Astrocyte of the spinal cord (primary cell): ENCODE measurements around the gene AJAP1.

Experiments used
- DNase-seq: peaks from one replicate; pipeline ENCODE4 v3.0.0; 2011; ENCODE audit warnings: low read depth, low spot score
- H3K4me3 ChIP-seq: 2 replicates; pipeline ENCODE4 v1.5.1; 2011; ENCODE audit warnings: low read depth, mild to moderate bottlenecking, low read length, moderate library complexity
- in situ Hi-C: cut with HindIII; loops from 2 replicates; pipeline ENCODE4 v1.10.0; 2017; ENCODE audit warnings: low sequenced_read_pairs
- TF ChIP-seq, protein P1 (sequence below): IDR thresholded peaks from 2 replicates; pipeline ENCODE4 v1.5.1; 2012; ENCODE audit warnings: low read depth, mild to moderate bottlenecking, low read length, inconsistent platforms

AJAP1 gene

DNA sequence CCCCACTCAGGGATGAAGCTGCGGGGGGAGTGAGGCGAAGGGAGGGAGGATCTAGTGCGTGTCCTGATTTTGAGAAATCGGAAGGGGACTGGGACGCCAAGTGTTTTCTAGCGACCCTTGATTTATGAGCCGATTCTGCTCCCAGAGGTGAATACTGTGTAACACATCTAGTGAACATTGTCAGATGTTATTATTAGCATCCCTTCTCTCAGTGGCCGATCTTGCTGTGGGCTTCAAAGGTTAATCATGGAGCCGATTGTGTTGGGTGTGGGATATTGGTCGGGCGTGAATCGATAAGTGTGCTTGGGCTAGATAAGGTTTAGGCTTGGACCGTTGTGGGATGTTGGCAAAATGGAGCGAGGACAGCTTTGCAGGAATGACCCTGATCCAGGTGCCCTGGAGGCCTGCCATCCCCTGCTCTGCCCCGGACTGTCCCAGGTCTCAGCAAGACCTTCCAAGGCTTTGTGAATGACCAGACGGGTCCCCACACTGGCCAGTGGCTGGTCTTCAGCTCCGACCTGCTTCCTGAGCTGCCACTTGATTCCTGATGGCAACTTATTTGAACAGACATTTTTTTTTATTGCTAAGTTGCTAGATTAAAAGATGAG lies 2.2 kb downstream of the AJAP1 start:
- in situ Hi-C loops: no loop called here
- no peak overlapping the region for H3K4me3 ChIP-seq
- DNase-seq: no peak
- TF ChIP-seq, protein P1, sequence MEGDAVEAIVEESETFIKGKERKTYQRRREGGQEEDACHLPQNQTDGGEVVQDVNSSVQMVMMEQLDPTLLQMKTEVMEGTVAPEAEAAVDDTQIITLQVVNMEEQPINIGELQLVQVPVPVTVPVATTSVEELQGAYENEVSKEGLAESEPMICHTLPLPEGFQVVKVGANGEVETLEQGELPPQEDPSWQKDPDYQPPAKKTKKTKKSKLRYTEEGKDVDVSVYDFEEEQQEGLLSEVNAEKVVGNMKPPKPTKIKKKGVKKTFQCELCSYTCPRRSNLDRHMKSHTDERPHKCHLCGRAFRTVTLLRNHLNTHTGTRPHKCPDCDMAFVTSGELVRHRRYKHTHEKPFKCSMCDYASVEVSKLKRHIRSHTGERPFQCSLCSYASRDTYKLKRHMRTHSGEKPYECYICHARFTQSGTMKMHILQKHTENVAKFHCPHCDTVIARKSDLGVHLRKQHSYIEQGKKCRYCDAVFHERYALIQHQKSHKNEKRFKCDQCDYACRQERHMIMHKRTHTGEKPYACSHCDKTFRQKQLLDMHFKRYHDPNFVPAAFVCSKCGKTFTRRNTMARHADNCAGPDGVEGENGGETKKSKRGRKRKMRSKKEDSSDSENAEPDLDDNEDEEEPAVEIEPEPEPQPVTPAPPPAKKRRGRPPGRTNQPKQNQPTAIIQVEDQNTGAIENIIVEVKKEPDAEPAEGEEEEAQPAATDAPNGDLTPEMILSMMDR: no peak

DNA sequence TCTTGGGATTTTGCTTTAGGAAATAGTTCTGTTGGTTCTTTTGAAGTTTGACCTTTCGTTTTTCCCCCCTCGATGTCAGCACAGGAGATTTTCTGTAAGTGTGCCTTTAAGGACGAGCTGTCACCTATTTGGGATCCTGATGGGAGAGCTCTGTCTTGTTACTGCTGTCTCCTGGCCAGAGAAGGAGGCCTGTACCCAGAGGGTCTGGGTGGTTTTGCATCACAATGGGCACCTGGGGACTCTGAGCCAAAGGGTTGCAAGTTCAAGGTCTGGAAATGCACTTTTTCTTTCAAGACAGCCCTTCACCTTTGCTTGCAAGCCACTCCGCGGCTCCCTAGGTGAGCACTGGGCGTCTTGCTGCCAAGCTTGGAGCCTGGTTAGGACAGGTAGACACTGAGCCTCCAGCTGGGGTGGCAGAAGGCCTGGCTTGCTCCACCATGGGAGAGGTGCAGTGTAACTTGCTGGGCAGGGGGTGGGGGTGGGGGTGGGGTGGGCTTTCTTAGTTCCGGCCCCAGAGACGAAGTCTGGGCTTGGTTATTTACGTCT lies 2.9 kb downstream of the AJAP1 start:
- TF ChIP-seq, protein P1: no peak
- no peak overlapping the region for H3K4me3 ChIP-seq
- in situ Hi-C loops: no loop called here
- no peak for DNase-seq

DNA sequence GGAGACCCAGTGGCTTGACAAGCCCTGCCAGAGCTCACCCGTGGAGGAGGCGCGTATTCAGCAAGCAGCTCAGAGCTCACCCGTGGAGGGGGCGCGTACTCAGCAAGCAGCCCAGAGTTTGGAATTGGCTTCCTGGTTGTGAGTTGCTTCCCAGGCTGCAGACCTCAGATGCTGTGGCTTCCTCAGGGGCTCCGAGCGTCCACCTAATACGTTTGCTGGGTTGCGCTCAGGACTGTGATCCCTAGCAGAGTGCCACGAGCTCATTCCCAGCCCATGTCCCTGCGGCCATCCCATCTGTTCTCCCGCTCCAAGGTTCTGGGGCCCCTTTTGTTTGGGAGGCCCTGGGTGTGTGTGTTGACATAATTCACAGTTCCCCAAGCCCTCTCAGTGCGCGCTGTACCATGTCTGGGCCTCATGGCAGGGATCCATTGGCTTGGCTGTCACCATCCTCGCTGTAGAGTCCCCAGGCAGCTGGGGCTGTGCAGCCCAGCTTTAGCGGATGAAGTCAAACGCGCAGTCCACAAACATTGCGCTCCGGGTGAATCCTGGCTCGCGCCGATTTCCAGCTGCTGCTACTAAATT lies 3.6 kb downstream of the AJAP1 start:
- DNase-seq: no peak
- in situ Hi-C loops: no loop called here
- TF ChIP-seq, protein P1: no peak
- no peak overlapping the region for H3K4me3 ChIP-seq

DNA sequence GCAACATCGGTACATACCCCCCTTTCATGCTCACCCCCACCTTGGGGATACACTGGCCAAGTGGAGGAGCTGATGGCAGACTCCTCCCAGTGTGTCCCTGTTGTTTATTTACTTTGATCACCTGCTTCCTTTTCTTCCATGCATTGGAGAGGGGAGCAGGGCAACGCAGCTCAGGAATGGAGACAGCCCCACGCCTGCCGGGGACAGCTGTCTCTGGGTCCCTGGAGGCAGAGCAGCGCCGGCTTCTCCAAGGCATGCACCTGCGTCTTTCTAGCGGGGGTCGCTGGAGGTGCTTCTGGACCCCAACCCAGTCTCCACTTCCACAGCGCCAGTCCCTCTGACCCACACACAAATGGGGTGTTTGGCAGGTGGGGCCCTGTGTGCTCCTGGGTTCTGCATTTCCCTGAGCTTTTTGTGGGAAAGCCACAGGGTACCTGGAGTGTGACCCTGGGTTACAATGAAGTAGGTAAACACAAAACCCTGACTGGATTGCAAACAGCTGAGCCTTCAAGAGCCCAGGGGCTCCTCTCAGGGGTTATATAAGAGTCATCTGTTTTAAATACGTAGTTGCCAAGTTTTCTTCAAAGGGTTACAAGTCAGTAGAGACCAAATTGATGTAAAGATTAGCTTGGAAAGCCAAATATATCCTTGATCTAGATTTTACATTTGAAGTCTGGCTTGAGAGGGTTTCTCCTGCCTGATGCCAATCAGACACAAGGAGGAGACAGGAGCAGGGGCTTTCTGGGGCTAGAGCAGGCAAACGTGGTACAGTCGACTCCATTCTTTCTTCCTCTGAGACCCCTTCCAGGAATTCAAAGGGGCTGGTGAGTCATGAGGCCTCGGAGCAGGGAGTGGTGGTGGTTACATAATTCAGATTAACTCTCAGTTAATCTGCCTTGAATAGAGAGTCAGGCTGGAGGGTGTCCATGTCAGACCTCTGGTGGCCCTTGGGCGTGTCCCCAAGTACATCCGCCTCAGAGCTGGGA lies 4.5 kb downstream of the AJAP1 start:
- no peak for DNase-seq
- in situ Hi-C loops: no loop called here
- TF ChIP-seq, protein P1: no peak
- no peak overlapping the region for H3K4me3 ChIP-seq

DNA sequence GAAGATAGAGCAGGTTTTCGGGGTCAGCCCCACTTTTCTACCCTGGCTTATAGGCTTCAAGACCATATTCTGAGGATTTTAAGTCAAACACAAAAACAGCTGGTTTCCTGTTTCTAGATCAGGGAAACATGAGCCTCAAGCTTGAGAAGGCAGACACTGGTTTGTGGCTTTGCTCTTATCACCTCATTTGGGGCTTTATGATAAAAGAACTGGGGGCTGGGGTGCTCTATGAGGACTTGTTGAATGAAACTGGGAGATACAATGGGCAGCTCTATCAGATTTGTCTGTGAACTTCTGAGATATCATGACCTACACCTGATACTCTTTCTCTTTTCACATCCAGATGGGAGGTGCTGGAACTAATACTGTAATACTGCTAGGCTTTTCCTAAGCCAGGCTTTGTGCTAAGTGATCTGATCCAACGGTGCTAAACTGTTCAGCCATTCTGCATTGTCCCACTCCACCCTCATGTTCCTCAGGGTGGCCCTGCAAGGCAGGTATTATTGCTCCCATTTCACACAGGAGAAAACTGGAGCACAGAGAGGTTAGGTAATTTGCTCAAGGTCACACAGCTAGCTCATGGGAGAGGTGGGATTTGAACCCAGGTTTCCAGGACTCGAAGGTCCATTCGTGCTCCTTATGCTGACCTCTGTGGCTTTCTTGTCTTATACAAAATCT lies 6.6 kb downstream of the AJAP1 start:
- H3K4me3 ChIP-seq: no peak overlapping the region
- in situ Hi-C loops: no loop called here
- DNase-seq: no peak
- TF ChIP-seq, protein P1: no peak

DNA sequence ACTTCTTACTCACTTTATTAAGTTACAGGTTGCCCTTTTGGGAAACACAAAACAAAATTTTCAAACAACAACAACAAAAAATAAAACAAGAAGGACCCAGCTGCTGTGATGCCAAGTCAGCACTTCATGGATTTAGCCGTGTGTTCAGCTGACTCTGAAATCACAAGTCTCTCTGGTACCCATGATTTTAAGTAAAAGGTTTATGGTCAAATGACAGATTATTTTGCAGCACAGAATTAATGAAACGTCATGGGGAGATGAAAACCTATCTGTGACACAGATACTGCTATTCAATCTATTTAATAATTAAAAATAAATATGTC lies 7.1 kb downstream of the AJAP1 start:
- in situ Hi-C loops: no loop called here
- TF ChIP-seq, protein P1: no peak
- DNase-seq: no peak
- no peak overlapping the region for H3K4me3 ChIP-seq
